Heart left ventricle (tissue), 13 donors: ENCODE measurements around the gene IGF1R.

Source experiments
- POLR2A ChIP-seq, 2 donors: fragments of 450-650 bp; IDR thresholded peaks; one replicate each; pipeline ENCODE4 v1.6.1; 2017; ENCODE audit warnings: antibody characterized with exemption in 2 of 2, mild to moderate bottlenecking in 2 of 2, moderate library complexity in 2 of 2
- TF ChIP-seq, protein P1 (sequence below), 12 donors: fragments of 200-600 bp; sonication (generic) in 4 of 12; IDR thresholded peaks; one replicate each; pipeline versions ENCODE4 v1.5.0 to v1.8.0; 2018 to 2022; ENCODE audit warnings: antibody characterized with exemption in 12 of 12, mild to moderate bottlenecking in 5 of 12
- donor health status: ischemic (EF 13 %, LVEDD 7.1; RV severe dilation, severe dysfunction).
- donor health status: DM: no; HTN: yes; CAD: no.
- donor health status: DM: no; HTN: no; CAD: no.
- donor health status: ischemic (EF 25% LVEDD 6.9; RV normal size, moderate dysfunction).
- donor health status: ischemic (EF 25% LVEDD 5.7; RV mildly dilated, moderate dysfunction).
- donor health status: ischemic (EF 35%, LVEDD 5.7; RV mildly dilated, moderate dysfunction).
- donor health status: nonischemic (EF 11% LVEDD 7.7; RV severe dilation, severe dysfunction).
- donor health status: DM: yes; HTN: yes; CAD: no.
- donor health status: PGD.
- donor health status: ischemic (EF 29% LVEDD 5.4; RV normal size, mild dysfunction).
- donor health status: nonischemic (EF 23%, LVEDD 6.1; RV moderate dilation, normal function).

- TF ChIP-seq, protein P1, sequence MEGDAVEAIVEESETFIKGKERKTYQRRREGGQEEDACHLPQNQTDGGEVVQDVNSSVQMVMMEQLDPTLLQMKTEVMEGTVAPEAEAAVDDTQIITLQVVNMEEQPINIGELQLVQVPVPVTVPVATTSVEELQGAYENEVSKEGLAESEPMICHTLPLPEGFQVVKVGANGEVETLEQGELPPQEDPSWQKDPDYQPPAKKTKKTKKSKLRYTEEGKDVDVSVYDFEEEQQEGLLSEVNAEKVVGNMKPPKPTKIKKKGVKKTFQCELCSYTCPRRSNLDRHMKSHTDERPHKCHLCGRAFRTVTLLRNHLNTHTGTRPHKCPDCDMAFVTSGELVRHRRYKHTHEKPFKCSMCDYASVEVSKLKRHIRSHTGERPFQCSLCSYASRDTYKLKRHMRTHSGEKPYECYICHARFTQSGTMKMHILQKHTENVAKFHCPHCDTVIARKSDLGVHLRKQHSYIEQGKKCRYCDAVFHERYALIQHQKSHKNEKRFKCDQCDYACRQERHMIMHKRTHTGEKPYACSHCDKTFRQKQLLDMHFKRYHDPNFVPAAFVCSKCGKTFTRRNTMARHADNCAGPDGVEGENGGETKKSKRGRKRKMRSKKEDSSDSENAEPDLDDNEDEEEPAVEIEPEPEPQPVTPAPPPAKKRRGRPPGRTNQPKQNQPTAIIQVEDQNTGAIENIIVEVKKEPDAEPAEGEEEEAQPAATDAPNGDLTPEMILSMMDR (IDR thresholded peaks at IDR 0.05), result no peak
- TF ChIP-seq POLR2A (IDR thresholded peaks at IDR 0.05), result no peak
Measured at GRCh38 chr15:98787194-98787593, 138.9 kb downstream of the IGF1R start.
